Cardiac muscle cell (in vitro differentiated cells and primary cell): ENCODE data around the gene NEK10. TPM values are rescaled to one million over a fixed set of nuclear protein-coding genes. Genes with fewer than 3 reads are reported as not detected.
A peak's percentile ranks its signal among the peaks of the same experiment; 100 is the strongest.
"Not testable (repeated sequence)": the region's sequence is repeated elsewhere in the genome, so short reads cannot be mapped to it uniquely, and the experiment has no call there.

ENCODE experiments used
- DNase-seq, 2 donors: peaks; one replicate each; pipeline versions ENCODE4 v3.0.0 to v3.0.0-alpha.2; 2010 to 2017; ENCODE audit warnings: low read depth in 1 of 2, low spot score in 1 of 2
- H3K27ac ChIP-seq: fragments of 200-600 bp; sonication (generic); 2 replicates; pipeline ENCODE4 v1.5.1; 2016
- H3K27me3 ChIP-seq: fragments of 200-600 bp; sonication (generic); 2 replicates; pipeline ENCODE4 v1.6.0; 2016; ENCODE audit warnings: control low read depth
- H3K36me3 ChIP-seq: fragments of 200-600 bp; sonication (generic); 2 replicates; pipeline ENCODE4 v1.5.1; 2016; ENCODE audit warnings: control low read depth
- H3K4me1 ChIP-seq: fragments of 200-600 bp; sonication (generic); 2 replicates; pipeline ENCODE4 v1.8.1; 2017; ENCODE audit warnings: low read depth, mild to moderate bottlenecking, mixed run types
- H3K4me3 ChIP-seq: fragments of 200-600 bp; sonication (generic); 2 replicates; pipeline ENCODE4 v1.5.1; 2016; ENCODE audit warnings: mild to moderate bottlenecking
- H3K9me3 ChIP-seq: fragments of 200-600 bp; sonication (generic); 2 replicates; pipeline ENCODE4 v1.5.1; 2017; ENCODE audit warnings: low read depth, mild to moderate bottlenecking, control low read depth
- polyA plus RNA-seq: library from polyadenylated mRNA; unstranded; fragments of >200 nt; fragmentation: Nextera tagmentation; extraction: Ambion mirVana; gene quantifications from 2 replicates; pipeline ENCODE4 v1.2.1, GENCODE V29; 2016
- total RNA-seq: library from RNA; depleted of rRNA; stranded (reverse); fragments of >200 nt; gene quantifications from 2 replicates; pipeline ENCODE4 v1.2.3, GENCODE V29; 2016
- TF ChIP-seq, protein P1 (sequence below): IDR thresholded peaks from 2 replicates; pipeline ENCODE4 v1.5.1; 2012; ENCODE audit warnings: low read depth, mild to moderate bottlenecking, low read length

Gene NEK10
- total and polyA plus RNA-seq, 2 experiments from 2014 or later, result 0.54 to 2.1 TPM

DNA sequence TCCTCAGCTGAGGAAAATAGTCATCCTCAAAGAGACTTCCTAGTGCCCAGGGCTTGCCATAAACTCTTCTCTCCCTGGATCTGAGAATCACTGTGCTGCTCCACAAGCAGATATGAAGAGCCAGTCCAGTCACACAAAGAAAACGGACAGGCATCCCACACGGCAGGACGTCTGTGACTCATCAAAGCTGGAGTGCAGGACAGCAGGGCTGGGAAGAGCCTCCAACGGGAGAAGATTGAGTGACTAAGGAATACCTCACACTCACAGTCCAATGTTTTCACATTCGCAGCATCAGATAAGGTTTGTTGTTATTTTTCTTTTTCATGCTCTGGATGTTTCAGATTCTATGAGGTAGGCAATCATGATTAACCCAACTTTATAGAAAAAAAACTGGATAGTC is 57.8 kb downstream of the NEK10 start:
- Histone ChIP-seq H3K27me3 (no peaks in the 10 kb centered on the region), H3K27ac (no peak overlapping the region), H3K4me3 (no peak overlapping the region), H3K4me1 (no peaks in the 10 kb centered on the region), H3K9me3 (no peaks in the 10 kb centered on the region), H3K36me3 (no peaks in the 10 kb centered on the region)
- DNase-seq, result peak in 1 of 2 donors; percentile 54
- TF ChIP-seq, protein P1, sequence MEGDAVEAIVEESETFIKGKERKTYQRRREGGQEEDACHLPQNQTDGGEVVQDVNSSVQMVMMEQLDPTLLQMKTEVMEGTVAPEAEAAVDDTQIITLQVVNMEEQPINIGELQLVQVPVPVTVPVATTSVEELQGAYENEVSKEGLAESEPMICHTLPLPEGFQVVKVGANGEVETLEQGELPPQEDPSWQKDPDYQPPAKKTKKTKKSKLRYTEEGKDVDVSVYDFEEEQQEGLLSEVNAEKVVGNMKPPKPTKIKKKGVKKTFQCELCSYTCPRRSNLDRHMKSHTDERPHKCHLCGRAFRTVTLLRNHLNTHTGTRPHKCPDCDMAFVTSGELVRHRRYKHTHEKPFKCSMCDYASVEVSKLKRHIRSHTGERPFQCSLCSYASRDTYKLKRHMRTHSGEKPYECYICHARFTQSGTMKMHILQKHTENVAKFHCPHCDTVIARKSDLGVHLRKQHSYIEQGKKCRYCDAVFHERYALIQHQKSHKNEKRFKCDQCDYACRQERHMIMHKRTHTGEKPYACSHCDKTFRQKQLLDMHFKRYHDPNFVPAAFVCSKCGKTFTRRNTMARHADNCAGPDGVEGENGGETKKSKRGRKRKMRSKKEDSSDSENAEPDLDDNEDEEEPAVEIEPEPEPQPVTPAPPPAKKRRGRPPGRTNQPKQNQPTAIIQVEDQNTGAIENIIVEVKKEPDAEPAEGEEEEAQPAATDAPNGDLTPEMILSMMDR, result no peak

DNA sequence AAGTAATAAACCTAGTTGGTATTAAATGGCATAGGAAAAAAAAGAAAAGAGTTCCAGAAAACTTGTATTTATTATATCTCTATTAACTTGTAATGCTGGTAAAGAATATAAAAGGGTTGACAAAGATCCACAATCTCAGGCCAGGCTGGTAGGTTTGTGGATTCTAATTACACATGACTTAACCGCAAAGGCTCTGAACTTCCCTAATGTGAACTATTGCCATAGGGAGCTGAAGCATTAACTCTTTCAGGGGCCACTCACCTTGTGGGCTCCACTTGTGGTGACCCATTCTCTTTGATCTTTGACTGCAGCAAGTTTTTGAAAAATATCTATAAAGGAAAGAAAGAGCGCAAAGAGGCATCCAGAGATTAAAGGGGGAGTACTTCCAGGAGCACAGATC is 58.5 kb downstream of the NEK10 start:
- Histone ChIP-seq H3K36me3 (no peaks in the 10 kb centered on the region), H3K27me3 (no peaks in the 10 kb centered on the region), H3K9me3 (no peaks in the 10 kb centered on the region), H3K4me1 (no peaks in the 10 kb centered on the region), H3K4me3 (no peak overlapping the region), H3K27ac (no peak overlapping the region)
- TF ChIP-seq, protein P1, result no peak
- DNase-seq, result no peak

DNA sequence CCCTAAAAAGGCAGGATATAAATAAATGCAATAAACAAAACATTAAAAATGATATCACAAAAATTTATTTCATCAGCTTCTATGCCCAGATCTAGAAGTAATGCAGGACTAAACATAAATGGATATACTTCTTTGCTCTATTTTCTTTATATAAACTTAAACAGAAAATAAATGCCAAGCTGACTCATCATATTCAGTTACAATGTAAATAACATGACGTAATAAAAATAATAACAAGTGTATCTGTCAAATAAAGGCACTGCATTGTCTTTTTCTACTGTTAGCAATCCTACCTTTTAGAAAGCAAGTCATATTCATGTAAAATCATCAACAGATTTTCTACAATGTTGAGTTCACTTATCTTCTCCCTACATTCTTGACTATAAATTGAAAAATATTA is 61.6 kb downstream of the NEK10 start:
- no peak for DNase-seq
- no peak overlapping the region for H3K27ac ChIP-seq
- H3K4me1 ChIP-seq, result no peaks in the 10 kb centered on the region
- H3K36me3 ChIP-seq, result no peaks in the 10 kb centered on the region
- H3K4me3 ChIP-seq, result no peak overlapping the region
- H3K27me3 ChIP-seq, result no peaks in the 10 kb centered on the region
- H3K9me3 ChIP-seq, result no peaks in the 10 kb centered on the region
- TF ChIP-seq, protein P1, result no peak

DNA sequence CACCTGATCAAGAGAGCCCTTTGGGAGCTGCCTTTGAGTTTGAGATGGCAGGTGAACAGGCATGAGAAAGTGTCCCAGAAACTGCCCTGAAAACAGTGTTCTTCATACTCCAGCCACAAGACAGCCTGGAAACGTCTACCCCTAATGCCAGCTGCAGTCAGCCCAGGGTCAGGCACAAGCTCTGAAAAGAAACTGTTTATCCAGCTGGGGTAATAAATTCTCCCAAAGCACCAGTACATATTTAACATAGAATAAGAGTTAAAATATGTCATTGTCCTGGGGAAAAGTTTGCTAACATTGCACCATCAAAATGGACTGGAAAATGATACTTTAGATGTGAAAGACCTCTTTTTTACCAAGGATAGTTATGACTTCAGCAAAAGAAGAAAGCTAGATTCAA is 66.3 kb downstream of the NEK10 start:
- no peak for DNase-seq
- H3K4me3 ChIP-seq, result no peak overlapping the region
- no peak overlapping the region for H3K27ac ChIP-seq
- TF ChIP-seq, protein P1, result no peak
- H3K36me3 ChIP-seq, result no peaks in the 10 kb centered on the region
- H3K9me3 ChIP-seq, result no peaks in the 10 kb centered on the region
- no peaks in the 10 kb centered on the region for H3K4me1 ChIP-seq
- H3K27me3 ChIP-seq, result no peaks in the 10 kb centered on the region

DNA sequence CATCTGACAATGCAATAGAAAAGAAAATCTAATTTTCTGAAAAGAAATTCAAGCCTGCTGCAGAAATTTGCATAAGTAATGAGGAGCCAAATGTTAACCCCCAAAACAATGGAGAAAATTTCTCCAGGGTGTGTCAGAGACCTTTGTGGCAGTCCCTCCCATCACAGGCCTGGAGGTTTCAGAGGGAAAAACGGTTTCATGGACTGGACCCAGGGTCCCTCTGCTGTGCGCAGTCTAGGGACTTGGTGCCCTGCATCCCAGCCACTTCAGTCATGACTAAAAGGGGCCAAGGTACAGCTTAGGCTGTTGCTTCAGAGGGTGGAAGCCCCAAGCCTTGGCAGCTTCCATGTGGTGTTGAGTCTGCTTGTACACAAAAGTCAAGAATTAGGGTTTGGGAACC is 70.2 kb downstream of the NEK10 start:
- not testable (repeated sequence) for H3K4me3 ChIP-seq, H3K27ac ChIP-seq, H3K4me1 ChIP-seq, DNase-seq, H3K9me3 ChIP-seq, H3K36me3 ChIP-seq, H3K27me3 ChIP-seq

DNA sequence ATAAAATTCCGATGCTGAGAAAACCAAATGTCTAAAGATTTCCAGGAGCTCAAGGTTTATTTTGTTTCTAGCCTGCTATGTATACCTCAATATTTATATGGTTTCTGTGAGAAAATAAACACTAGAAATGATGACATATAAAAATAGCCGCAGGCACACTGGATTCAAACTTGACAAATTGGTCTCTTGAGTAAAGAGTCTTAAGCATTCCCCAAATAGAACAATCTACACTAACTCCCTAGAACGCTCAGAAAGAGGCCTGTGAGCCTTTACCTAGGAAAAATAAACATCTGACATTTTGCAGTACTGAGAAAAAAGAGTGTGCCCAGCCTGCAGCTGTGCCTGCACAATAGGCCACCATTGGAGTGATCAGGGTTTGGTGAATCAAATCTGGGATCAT is 75.2 kb downstream of the NEK10 start:
- H3K27me3 ChIP-seq, result no peaks in the 10 kb centered on the region
- no peaks in the 10 kb centered on the region for H3K36me3 ChIP-seq
- no peaks in the 10 kb centered on the region for H3K9me3 ChIP-seq
- H3K4me3 ChIP-seq, result no peak overlapping the region
- peak in 1 of 2 donors; percentile 52 for DNase-seq
- H3K4me1 ChIP-seq, result peaks cover 14% of the 10 kb centered on the region
- TF ChIP-seq, protein P1, result no peak
- peak overlapping the region; percentile 3 for H3K27ac ChIP-seq
